ENCODE results near the gene FLT1.

DNA sequence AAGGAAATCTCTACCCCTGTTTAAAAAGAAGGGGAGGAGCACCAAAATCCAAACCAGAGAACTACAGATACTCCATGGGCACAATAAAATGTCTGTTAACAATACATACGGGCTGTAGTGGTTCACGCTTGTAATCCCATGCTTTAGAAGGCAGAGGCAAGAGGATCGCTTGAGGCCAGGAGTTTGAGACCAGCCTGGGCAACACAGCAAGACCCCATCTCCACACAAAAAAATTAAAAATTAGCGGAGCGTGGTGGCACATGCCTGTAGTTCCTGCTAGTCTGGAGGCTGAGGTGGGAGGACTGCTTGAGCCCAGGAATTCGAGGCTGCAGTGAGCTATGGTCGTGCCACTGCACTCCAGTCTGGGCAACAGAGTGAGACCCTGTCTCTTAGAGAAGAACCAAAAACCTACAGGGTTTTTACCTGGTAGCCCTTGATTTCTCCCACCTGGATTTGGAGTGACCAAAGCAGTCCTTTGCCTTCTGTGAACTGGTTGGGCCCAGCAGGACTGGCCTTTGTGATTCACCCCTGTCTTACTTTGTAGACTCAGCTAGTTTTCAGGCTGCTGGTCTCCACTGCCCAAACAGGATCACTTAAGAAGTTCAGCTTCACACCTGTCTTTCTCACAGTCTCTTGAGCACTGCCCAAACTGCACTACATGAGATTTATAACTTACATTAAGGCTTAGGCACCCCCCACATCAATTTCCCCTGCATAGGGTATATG is 38.7 kb upstream of the FLT1 start:
- no peak for TF ChIP-seq YY1 (IDR thresholded peaks at IDR 0.05; ENCODE audit: insufficient read depth, insufficient read length)
- no peak for TF ChIP-seq ZNF274 (IDR thresholded peaks at IDR 0.05; ENCODE audit: low read depth, low read length)
- TF ChIP-seq SUZ12 (IDR thresholded peaks at IDR 0.05; ENCODE audit: extremely low read depth, insufficient read depth, insufficient read length) = no peak

Measured in NT2/D1 (cell line).